Islet of Langerhans (tissue), 1 donor: ENCODE measurements around the gene HSD17B7.
"Not testable (repeated sequence)": the region's sequence is repeated elsewhere in the genome, so short reads cannot be mapped to it uniquely, and the experiment has no call there.

ENCODE experiments used
- FAIRE-seq: peaks from one replicate; lab custom pipeline; 2011; peaks lifted over from hg19 to GRCh38; lab: Jason Lieb, UNC

The HSD17B7 gene, protein sequence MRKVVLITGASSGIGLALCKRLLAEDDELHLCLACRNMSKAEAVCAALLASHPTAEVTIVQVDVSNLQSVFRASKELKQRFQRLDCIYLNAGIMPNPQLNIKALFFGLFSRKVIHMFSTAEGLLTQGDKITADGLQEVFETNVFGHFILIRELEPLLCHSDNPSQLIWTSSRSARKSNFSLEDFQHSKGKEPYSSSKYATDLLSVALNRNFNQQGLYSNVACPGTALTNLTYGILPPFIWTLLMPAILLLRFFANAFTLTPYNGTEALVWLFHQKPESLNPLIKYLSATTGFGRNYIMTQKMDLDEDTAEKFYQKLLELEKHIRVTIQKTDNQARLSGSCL

GRCh38 chr1:162790303-162790984 is at the start of gene HSD17B7:
HSD17B7 (plus strand) TSS chr1:162790702; CDS start chr1:162790801, 99 bp downstream.
- not testable (repeated sequence) for FAIRE-seq

GRCh38 chr1:162740755-162741154 is 49.7 kb upstream of the HSD17B7 start:
- no peak for FAIRE-seq

DNA sequence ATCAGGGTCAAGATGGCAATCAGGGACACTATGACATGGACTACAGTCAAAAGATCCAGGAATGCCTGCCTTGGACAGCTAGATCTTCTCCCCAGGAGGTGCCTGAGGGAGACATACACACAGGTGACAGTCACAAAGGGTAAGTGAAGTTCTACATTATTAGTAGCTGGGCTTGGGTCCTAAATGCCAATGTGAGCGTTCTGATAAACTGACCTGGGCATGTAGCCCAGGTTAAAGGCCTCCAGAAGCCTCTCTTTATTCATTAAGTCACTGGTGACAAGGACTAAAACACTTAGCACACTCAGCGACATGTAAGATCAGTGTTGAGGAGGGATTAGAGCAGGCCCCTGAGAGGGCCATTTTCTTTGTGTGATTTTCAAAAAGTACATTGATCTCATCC is 48.9 kb upstream of the HSD17B7 start:
- no peak for FAIRE-seq

- not testable (repeated sequence) for FAIRE-seq
These were observed 44.1 kb upstream of the HSD17B7 start for GRCh38 chr1:162746264-162746942.

DNA sequence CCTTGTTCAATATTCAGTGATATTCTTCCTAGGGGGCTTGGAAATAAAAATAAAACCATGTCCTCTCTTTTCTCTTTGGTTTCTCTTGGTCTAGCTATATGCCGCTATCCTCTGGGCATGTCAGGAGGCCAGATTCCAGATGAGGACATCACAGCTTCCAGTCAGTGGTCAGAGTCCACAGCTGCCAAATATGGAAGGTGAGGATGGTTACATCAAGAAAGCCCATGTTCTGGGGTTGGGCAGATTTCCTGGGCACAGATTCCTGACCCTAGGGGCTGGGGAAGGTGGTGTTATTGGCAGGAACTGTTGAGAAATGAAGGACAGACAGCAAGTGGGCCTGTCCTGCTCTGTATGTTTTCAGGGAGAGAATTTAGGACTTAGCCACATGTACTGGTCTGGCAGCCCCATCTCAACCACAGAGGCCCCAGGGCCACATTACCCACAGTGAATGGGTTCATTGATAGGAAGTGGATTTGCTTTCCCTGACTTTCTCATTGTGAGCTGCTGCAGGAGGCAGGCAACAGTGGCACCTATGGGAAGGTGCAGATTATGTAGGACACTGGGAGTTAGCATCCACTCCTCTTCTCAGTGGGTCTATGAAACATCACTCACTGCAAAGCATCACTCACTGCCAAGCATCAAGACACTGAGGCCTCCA is 37.4 kb upstream of the HSD17B7 start:
- no peak for FAIRE-seq

- FAIRE-seq = no peak
These were observed 36.4 kb upstream of the HSD17B7 start for GRCh38 chr1:162753998-162754585.

GRCh38 chr1:162755306-162755705 is 35.2 kb upstream of the HSD17B7 start:
- FAIRE-seq = no peak

DNA sequence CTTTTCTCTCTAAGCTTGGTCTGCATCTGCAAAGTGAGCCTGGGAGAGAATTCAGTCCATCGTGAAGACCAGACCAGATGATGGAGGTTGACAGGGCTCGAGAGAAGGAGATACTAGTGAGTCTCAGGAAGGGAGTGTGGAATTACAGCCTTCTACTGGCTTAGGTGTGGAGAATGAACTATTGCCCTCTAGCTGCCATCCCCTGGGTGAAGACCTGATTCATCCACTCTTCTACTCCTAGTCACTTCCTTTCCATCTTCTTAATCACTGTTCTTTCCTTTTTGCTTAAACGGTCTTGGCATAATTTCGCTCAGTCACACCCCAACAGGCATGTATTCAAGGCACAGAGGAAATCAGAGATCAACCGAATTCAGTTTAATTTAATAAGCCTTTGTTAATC is 34.0 kb upstream of the HSD17B7 start:
- FAIRE-seq = no peak

GRCh38 chr1:162757476-162757875 is 33.0 kb upstream of the HSD17B7 start:
- FAIRE-seq = no peak

DNA sequence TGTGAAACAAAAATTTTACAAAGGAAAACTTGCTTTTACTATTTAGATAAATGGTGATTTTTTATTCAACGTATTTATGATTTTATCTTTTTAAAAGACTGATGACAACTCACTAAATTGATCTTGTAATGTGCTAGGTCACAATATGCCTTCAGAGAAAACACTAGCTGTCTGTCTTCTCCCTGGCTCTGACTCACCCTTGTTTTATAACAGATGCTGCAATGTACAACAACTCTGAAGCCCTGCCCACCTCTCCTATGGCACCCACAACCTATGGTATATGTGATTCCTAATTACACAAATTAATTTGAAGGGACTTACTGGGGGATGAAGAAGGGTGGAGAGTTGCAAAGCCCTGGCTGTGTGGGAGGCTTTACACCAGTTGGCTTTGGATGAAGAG is 24.7 kb upstream of the HSD17B7 start:
- FAIRE-seq = no peak

DNA sequence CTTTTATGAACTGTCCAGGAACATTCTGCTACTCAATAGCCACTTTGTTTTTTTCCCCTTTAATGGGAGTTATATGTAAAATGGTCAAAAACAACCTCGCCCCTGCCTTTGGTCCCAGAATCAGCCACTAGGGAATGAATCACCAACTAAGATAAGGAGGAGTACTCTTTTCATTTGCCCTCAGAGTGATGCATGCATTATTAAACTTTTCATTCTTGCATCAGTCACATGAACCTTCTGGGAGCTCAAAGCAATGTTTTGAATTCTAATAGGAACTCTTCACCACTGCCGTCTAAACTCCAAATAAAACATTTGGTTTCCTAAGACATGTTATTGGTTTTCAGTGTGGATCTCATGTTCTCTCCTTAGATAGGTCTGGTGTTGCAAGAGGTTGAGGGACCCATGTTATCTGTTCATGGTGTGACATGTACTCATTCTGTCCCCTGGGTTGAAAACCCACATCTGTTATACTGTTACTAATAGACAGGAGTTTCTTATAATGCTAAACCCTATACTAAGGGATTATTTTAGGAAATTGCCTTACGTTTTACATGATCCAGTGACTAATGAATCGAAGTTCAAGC is 17.8 kb upstream of the HSD17B7 start:
- no peak for FAIRE-seq

GRCh38 chr1:162774007-162774406 is 16.5 kb upstream of the HSD17B7 start:
- FAIRE-seq = no peak

- no peak for FAIRE-seq
These were observed 11.5 kb upstream of the HSD17B7 start for GRCh38 chr1:162779043-162779442.

DNA sequence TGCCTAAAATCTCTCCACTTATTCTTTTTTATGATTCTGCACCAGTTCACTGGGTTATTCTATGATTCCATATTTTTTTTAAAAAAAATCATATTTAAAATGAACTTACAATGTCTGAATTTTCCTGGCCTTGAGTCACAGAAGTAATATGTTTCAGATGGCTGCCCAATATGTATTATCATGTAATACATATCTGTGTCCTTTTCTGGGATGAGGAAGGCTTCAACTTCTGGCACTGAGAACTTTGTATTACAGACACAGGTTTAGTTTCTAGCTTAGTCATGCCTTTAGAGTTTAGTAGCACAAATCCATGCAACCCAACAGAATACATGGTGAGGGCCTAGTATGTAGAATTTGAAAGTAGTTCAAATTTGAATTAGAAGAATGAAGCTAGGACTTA is 7.8 kb upstream of the HSD17B7 start:
- no peak for FAIRE-seq

GRCh38 chr1:162784926-162785325 is 5.6 kb upstream of the HSD17B7 start:
- not testable (repeated sequence) for FAIRE-seq

DNA sequence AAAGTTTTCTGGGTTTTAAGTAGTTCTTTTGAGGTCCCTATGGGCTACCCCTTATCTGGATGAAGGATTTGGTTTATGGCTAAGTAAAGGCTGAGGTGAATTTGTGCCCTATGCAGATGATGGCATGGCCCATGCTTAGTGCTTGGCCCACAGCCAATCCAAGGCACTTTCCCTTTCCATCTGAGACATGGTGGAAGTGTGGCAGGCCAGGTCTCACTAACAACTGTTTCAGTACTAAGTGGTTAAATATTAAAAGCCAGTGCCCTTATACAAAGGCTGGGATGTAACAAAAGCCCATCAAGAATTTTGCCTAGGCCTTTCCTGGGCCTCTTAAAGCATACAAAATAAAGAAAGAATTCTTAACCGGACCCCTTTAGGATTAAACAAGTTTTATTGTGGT is 1.7 kb upstream of the HSD17B7 start:
- FAIRE-seq = not testable (repeated sequence)

DNA sequence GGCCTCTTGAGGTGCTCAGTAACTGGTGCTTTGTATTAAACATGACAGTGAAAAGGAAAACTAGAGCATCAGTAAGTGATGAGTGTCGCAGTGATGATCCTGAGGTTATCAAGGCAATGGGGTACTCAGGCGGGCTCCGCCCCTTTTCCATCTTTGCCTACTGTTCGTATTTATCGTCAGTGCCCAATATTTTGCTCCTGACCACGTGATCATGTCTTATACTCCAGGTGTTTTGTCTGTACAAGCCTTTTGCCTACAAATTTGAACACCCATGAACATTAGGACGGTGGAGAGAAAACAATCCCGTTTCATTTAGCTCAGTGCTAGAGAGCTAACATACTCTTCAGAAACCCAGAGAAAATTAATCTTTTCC is 469 bp downstream of the HSD17B7 start:
- FAIRE-seq = peak; percentile 89

DNA sequence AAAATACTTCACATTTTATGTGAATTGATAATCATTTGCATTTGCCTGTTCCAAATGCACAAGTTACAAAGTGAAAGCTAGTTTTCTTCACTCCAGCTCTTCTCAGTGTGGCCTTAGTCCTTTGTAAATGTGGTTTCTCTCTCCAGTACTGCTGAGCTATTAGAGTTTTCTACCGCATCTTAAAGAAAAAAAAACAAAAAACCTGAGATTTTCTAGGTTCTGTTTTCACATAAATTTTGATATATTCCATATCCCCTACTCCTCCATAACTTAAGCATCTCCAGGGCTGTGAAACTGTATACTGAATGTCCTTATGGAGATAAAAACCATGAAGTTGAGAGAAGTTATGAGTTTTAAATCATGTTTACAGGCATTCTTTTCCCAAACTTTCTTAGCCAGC is 3.8 kb downstream of the HSD17B7 start:
- FAIRE-seq = not testable (repeated sequence)

- FAIRE-seq = not testable (repeated sequence)
These were observed 6.2 kb downstream of the HSD17B7 start for GRCh38 chr1:162796617-162797279.

- FAIRE-seq = peak; percentile 90
These were observed 9.7 kb downstream of the HSD17B7 start for GRCh38 chr1:162799995-162800830.
